ENCODE data around the gene CDC20B.

DNA sequence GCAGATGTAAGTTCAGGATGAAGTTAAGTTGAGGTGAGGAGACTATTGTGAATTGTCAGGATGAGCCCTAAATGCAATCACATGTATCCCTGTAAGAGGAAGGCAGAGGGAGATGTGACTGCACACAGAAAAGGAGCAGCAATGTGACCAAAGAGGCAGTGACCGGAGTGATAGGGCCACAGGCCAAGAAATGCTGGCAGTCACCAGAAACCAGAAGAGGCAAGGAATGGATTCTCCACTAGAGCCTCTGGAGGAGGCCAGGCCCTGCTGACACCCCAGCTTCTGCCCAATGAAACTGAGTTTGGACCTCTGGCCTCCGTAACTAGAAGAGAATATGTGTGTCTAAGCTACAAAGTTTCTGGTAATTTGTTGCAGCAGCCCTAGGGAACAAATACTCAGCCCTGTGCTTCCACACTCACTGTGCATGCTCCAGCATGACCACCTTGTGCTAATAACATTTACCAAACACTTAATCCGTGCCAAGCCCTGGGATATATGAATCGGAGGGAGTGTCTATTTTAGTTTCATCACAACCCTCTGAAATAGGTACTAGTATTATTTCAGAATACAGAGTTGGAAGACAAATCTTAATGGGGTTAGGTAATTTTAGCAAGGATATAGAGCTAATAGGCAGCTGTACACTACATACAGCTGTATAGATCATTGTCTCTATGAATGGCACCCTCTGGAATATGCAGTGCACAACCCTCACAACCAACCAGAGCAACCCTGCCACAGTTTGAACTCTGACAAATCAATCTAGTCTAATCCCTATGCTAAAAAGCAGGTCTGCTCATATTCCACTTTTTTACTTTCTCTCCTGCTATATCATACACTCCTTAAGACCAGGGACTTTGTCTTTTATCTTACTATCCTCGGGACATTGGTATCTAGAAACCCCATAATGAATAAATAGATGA lies 20.8 kb downstream of the CDC20B start:
- TF ChIP-seq POLR2AphosphoS5 (IDR thresholded peaks at IDR 0.05; ENCODE audit: low read depth, low read length) (no peak), TCF7L2 (IDR thresholded peaks at IDR 0.05; ENCODE audit: low read depth, low read length) (no peak), REST (IDR thresholded peaks at IDR 0.05; ENCODE audit: insufficient read depth in 1 of 2, low read depth in 2 of 2, low read length in 1 of 2) (no peak)
- TF ChIP-seq, protein P1, sequence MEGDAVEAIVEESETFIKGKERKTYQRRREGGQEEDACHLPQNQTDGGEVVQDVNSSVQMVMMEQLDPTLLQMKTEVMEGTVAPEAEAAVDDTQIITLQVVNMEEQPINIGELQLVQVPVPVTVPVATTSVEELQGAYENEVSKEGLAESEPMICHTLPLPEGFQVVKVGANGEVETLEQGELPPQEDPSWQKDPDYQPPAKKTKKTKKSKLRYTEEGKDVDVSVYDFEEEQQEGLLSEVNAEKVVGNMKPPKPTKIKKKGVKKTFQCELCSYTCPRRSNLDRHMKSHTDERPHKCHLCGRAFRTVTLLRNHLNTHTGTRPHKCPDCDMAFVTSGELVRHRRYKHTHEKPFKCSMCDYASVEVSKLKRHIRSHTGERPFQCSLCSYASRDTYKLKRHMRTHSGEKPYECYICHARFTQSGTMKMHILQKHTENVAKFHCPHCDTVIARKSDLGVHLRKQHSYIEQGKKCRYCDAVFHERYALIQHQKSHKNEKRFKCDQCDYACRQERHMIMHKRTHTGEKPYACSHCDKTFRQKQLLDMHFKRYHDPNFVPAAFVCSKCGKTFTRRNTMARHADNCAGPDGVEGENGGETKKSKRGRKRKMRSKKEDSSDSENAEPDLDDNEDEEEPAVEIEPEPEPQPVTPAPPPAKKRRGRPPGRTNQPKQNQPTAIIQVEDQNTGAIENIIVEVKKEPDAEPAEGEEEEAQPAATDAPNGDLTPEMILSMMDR (IDR thresholded peaks at IDR 0.05): no peak
